IMR-90 (cell line): ENCODE data around the gene DUS2. TPM values are rescaled to one million over a fixed set of nuclear protein-coding genes. Genes with fewer than 3 reads are reported as not detected.

Experiments used
- ATAC-seq: fragments of 200-7000 bp; cut with Tn5 transposase; 2 replicates; pipeline ENCODE4 v1.9.1; 2020; ENCODE audit warnings: low read depth, mild to moderate bottlenecking, moderate library complexity
- BruUV-seq: library from RNA; stranded (reverse); fragments of 400-500 nt; replicated peaks from 2 replicates; lab custom pipeline; 2021; lab: Mats Ljungman, UMichigan
- CTCF ChIA-PET: fragments of 300-600 bp; formaldehyde crosslinking; extraction: SDS; loops from one replicate; lab custom pipeline; 2021; ENCODE audit warnings: antibody characterized with exemption; lab: Yijun Ruan, JAX
- POLR2A ChIA-PET: fragments of 300-600 bp; sonication (Branson Sonifier 250); formaldehyde crosslinking; loops from one replicate; lab custom pipeline; 2022; ENCODE audit warnings: antibody characterized with exemption; ENCODE audit not compliant: unreplicated experiment; lab: Charles Lee
- DNase-seq: peaks from one replicate; pipeline ENCODE4 v3.0.0; 2013
- H2AFZ ChIP-seq: replicated peaks from 2 replicates; pipeline ENCODE3; 2013; ENCODE audit warnings: low read length, mild to moderate bottlenecking; ENCODE audit not compliant: poor library complexity
- H2AK5ac ChIP-seq: 2 replicates; pipeline ENCODE4 v1.6.1; 2013; ENCODE audit warnings: low read depth, low read length, inconsistent platforms
- H2AK9ac ChIP-seq: replicated peaks from 2 replicates; pipeline ENCODE3; 2013; ENCODE audit warnings: mild to moderate bottlenecking, low read depth, low read length, moderate library complexity; ENCODE audit not compliant: poor library complexity
- H2BK120ac ChIP-seq: 2 replicates; pipeline ENCODE4 v1.6.1; 2013; ENCODE audit warnings: low read depth, low read length, inconsistent platforms
- H2BK15ac ChIP-seq: 3 replicates; pipeline ENCODE4 v1.6.1; 2013; ENCODE audit warnings: low read depth, low read length, inconsistent platforms
- H2BK20ac ChIP-seq: 2 replicates; pipeline ENCODE4 v1.6.1; 2013; ENCODE audit warnings: low read depth, mild to moderate bottlenecking, inconsistent platforms, low read length, moderate library complexity
- H2BK5ac ChIP-seq: 2 replicates; pipeline ENCODE4 v1.6.1; 2013; ENCODE audit warnings: mild to moderate bottlenecking, low read depth, low read length, inconsistent platforms; ENCODE audit not compliant: poor library complexity, severe bottlenecking
- H3K14ac ChIP-seq: replicated peaks from 2 replicates; pipeline ENCODE4 v1.6.1; 2013; ENCODE audit warnings: low read depth, low read length, inconsistent platforms
- H3K18ac ChIP-seq: 2 replicates; pipeline ENCODE4 v1.6.1; 2013; ENCODE audit warnings: low read depth, low read length, control low read depth
- H3K23ac ChIP-seq: 2 replicates; pipeline ENCODE4 v1.6.1; 2013; ENCODE audit warnings: low read depth, low read length, inconsistent platforms
- H3K27ac ChIP-seq: 2 replicates; pipeline ENCODE4 v1.5.1; 2013; ENCODE audit warnings: mild to moderate bottlenecking, control low read depth, low read length; ENCODE audit not compliant: insufficient read depth
- H3K27me3 ChIP-seq: 2 replicates; pipeline ENCODE4 v1.6.1; 2013; ENCODE audit warnings: low read length; ENCODE audit not compliant: control insufficient read depth, insufficient read depth
- H3K36me3 ChIP-seq: 2 replicates; pipeline ENCODE4 v1.6.1; 2013; ENCODE audit warnings: low read length, mixed read lengths; ENCODE audit not compliant: control insufficient read depth, insufficient read depth
- H3K4ac ChIP-seq: 2 replicates; pipeline ENCODE4 v1.6.1; 2013; ENCODE audit warnings: low read depth, low read length, inconsistent platforms
- H3K4me1 ChIP-seq: 2 replicates; pipeline ENCODE4 v1.6.1; 2013; ENCODE audit warnings: low read length, mixed read lengths; ENCODE audit not compliant: control insufficient read depth, insufficient read depth
- H3K4me2 ChIP-seq: 2 replicates; pipeline ENCODE4 v1.6.1; 2013; ENCODE audit warnings: low read depth, mild to moderate bottlenecking, control low read depth, low read length, moderate library complexity
- H3K4me3 ChIP-seq: 2 replicates; pipeline ENCODE4 v1.5.1; 2013; ENCODE audit warnings: low read depth, mild to moderate bottlenecking, control low read depth, low read length, moderate library complexity; ENCODE audit not compliant: insufficient read depth
- H3K56ac ChIP-seq: 2 replicates; pipeline ENCODE4 v1.6.1; 2013; ENCODE audit warnings: low read length, inconsistent platforms; ENCODE audit not compliant: insufficient read depth; ENCODE audit errors: extremely low read depth
- H3K79me1 ChIP-seq, 2 experiments: 2 replicates each; pipeline ENCODE4 v1.6.1; 2013; ENCODE audit warnings: low read length in 2 of 2, inconsistent platforms in 1 of 2, low read depth in 1 of 2
- H3K9ac ChIP-seq: 2 replicates; pipeline ENCODE4 v1.6.1; 2013; ENCODE audit warnings: low read depth, low read length, control low read depth
- H3K9me1 ChIP-seq: 2 replicates; pipeline ENCODE4 v1.6.1; 2013; ENCODE audit warnings: low read length, inconsistent platforms; ENCODE audit not compliant: insufficient read depth
- H3K9me3 ChIP-seq: 2 replicates; pipeline ENCODE4 v1.6.1; 2013; ENCODE audit warnings: low read length; ENCODE audit not compliant: control insufficient read depth, insufficient read depth
- H4K20me1 ChIP-seq: 2 replicates; pipeline ENCODE4 v1.6.1; 2013; ENCODE audit warnings: low read length, inconsistent platforms; ENCODE audit not compliant: insufficient read depth
- H4K5ac ChIP-seq: 2 replicates; pipeline ENCODE4 v1.6.1; 2013; ENCODE audit warnings: mild to moderate bottlenecking, low read depth, low read length, control low read depth
- H4K8ac ChIP-seq, 2 experiments: 2 replicates each; pipeline ENCODE4 v1.6.1; 2013; ENCODE audit warnings: low read depth in 2 of 2, low read length in 2 of 2, control low read depth in 1 of 2, inconsistent platforms in 1 of 2
- H4K91ac ChIP-seq: 2 replicates; pipeline ENCODE4 v1.6.1; 2013; ENCODE audit warnings: low read depth, low read length, inconsistent platforms; ENCODE audit not compliant: insufficient read depth
- BHLHE40 ChIP-seq: fragments of 150-350 bp; IDR thresholded peaks from 2 replicates; pipeline ENCODE4 v1.6.1; 2016; ENCODE audit warnings: mild to moderate bottlenecking, low read depth, low read length
- CEBPB ChIP-seq: IDR thresholded peaks from 2 replicates; pipeline ENCODE4 v1.6.1; 2012; ENCODE audit warnings: low read depth, low read length, improper control_type of control experiment
- MXI1 ChIP-seq: IDR thresholded peaks from 2 replicates; pipeline ENCODE4 v1.6.1; 2012; ENCODE audit warnings: low read depth, mild to moderate bottlenecking, low read length, moderate library complexity, borderline replicate concordance
- NFE2L2 ChIP-seq: fragments of 150-350 bp; IDR thresholded peaks from 2 replicates; pipeline ENCODE4 v1.6.1; 2016; ENCODE audit warnings: low read depth, mild to moderate bottlenecking, low read length
- POLR2A ChIP-seq: IDR thresholded peaks from 2 replicates; pipeline ENCODE4 v1.6.1; 2012; ENCODE audit warnings: mild to moderate bottlenecking, low read depth, low read length
- RAD21 ChIP-seq: IDR thresholded peaks from 2 replicates; pipeline ENCODE4 v1.6.1; 2012; ENCODE audit warnings: low read length, improper control_type of control experiment
- RFX5 ChIP-seq: IDR thresholded peaks from 2 replicates; pipeline ENCODE4 v1.8.0; 2012; ENCODE audit warnings: low read depth, mild to moderate bottlenecking, low read length, moderate library complexity
- USF2 ChIP-seq: fragments of 150-350 bp; IDR thresholded peaks from 2 replicates; pipeline ENCODE4 v1.6.1; 2017; ENCODE audit warnings: mild to moderate bottlenecking, antibody characterized with exemption, low read length, low read depth
- WGBS, 2 experiments: methylation state at CpG; one replicate each; pipeline versions ENCODE4 v1.1.5 to v1.1.7; 2013; ENCODE audit warnings: missing lambda C conversion rate in 2 of 2; ENCODE audit not compliant: insufficient read length in 1 of 2; ENCODE audit errors: extremely low coverage in 2 of 2; 5-methylcytosine and 5-hydroxymethylcytosine counted together
- dilution Hi-C: fragments of 300-500 bp; cut with HindIII; formaldehyde crosslinking; loops from one replicate; pipeline ENCODE4 v1.14.3; 2018; ENCODE audit warnings: low sequenced_read_pairs; ENCODE audit not compliant: unreplicated experiment
- in situ Hi-C: fragments of 300-500 bp; cut with MboI; formaldehyde crosslinking; loops from 3 replicates; pipeline ENCODE4 v1.14.3; 2019; ENCODE audit warnings: low sequenced_read_pairs, inconsistent platforms, mixed read lengths
- intact Hi-C: fragments of 100-400 bp; cut with micrococcal nuclease; formaldehyde crosslinking; loops from 2 replicates; pipeline ENCODE4 v1.10.0; 2022
- polyA plus RNA-seq, 3 experiments: library from polyadenylated mRNA; depleted of rRNA; stranded (reverse); fragments of >200 nt; gene quantifications; 2 replicates each; pipeline ENCODE4 v1.2.3, GENCODE V29; 2012; ENCODE audit warnings: low replicate concordance in 1 of 3
- total RNA-seq: library from RNA; depleted of rRNA; stranded (reverse); fragments of >200 nt; gene quantifications from 2 replicates; pipeline ENCODE4 v1.2.3, GENCODE V29; 2012

Gene DUS2
- total and polyA plus RNA-seq, 2 of the 4 experiments (the other 2 are of a cell fraction) = 15.8 to 30.5 TPM

- H3K4ac ChIP-seq = no peak overlapping the region
- dilution Hi-C loops = no loop called here
- H4K20me1 ChIP-seq = peaks cover 22% of the 10 kb centered on the region
- peaks cover 28% of the 10 kb centered on the region for H3K36me3 ChIP-seq
- H3K4me2 ChIP-seq = no peak overlapping the region
- ATAC-seq (no peak), DNase-seq (no peak)
- no peak overlapping the region for H2AFZ ChIP-seq
- WGBS, 2 experiments = 100% methylated on average over 1 of the region's 9 CpGs; no CpG with 5 or more reads in 1 of the 2 experiments
- H4K91ac ChIP-seq = no peak overlapping the region
- ChIA-PET POLR2A (no interaction called here), CTCF (no interaction called here)
- H3K4me3 ChIP-seq = no peak overlapping the region
- H2BK120ac ChIP-seq = no peak overlapping the region
- H4K8ac ChIP-seq = no peak overlapping the region
- no peaks in the 10 kb centered on the region for H3K9me3 ChIP-seq
- no peak overlapping the region for H3K9ac ChIP-seq
- H2BK20ac ChIP-seq = no peak overlapping the region
- no peak overlapping the region for H3K23ac ChIP-seq
- no peak for TF ChIP-seq MXI1
- TF ChIP-seq NFE2L2 = no peak
- no peak for TF ChIP-seq RFX5
- TF ChIP-seq POLR2A = no peak
- no peak for TF ChIP-seq USF2
- TF ChIP-seq RAD21 = no peak
- TF ChIP-seq BHLHE40 = no peak
- TF ChIP-seq CEBPB = no peak
- H3K4me1 ChIP-seq = peaks cover 20% of the 10 kb centered on the region
- H2AK5ac ChIP-seq = no peak overlapping the region
- H4K5ac ChIP-seq = no peak overlapping the region
- no peak overlapping the region for H2BK15ac ChIP-seq
- no peak overlapping the region for H3K27ac ChIP-seq
- no peak overlapping the region for H2AK9ac ChIP-seq
- no TSS peak for BruUV-seq
- peaks cover 24% of the 10 kb centered on the region for H3K9me1 ChIP-seq
- no peak overlapping the region for H2BK5ac ChIP-seq
- 0 out of 4 replicates have a peak, but pooled peaks cover 0 to 3% of the 10 kb centered on the region in 2 experiments for H3K79me1 ChIP-seq
- H3K27me3 ChIP-seq = no peaks in the 10 kb centered on the region
- H3K18ac ChIP-seq = no peak overlapping the region
- no peak overlapping the region for H3K56ac ChIP-seq
- in situ Hi-C loops = no loop called here
- intact Hi-C loops = no loop called here
- H3K14ac ChIP-seq = no peak overlapping the region
Measured at GRCh38 chr16:68068926-68069325, 45.8 kb downstream of the DUS2 start.
